Testis (tissue), 5 donors: ENCODE data around the gene SCGB1D1. TPM values are rescaled to one million over a fixed set of nuclear protein-coding genes. Genes with fewer than 3 reads are reported as not detected.

ENCODE experiments used
- DNase-seq: peaks from one replicate; pipeline ENCODE4 v3.0.0-alpha.2; 2019
- H3K27ac ChIP-seq, 2 donors: fragments of 200-600 bp; sonication (generic); one replicate each; pipeline ENCODE4 v1.5.1; 2019
- H3K27me3 ChIP-seq: fragments of 200-600 bp; sonication (generic); one replicate; pipeline ENCODE4 v1.5.1; 2019
- H3K36me3 ChIP-seq: fragments of 200-600 bp; sonication (generic); one replicate; pipeline ENCODE4 v1.5.1; 2017; ENCODE audit warnings: low read depth; ENCODE audit errors: missing control alignments
- H3K4me1 ChIP-seq: fragments of 200-600 bp; sonication (generic); one replicate; pipeline ENCODE4 v1.5.1; 2019
- H3K4me3 ChIP-seq, 2 donors: fragments of 200-600 bp; sonication (generic); one replicate each; pipeline ENCODE4 v1.5.1; 2017 to 2019
- H3K9me3 ChIP-seq: fragments of 200-600 bp; sonication (generic); one replicate; pipeline ENCODE4 v1.5.1; 2017
- CTCF ChIP-seq, 3 experiments: fragments of 450-650 bp in 2 of 3; fragments of 200-600 bp in 1 of 3; sonication (generic) in 1 of 3; IDR thresholded peaks; one replicate each; pipeline ENCODE4 v1.5.1; 2016 to 2019; ENCODE audit warnings: antibody characterized with exemption in 3 of 3, mild to moderate bottlenecking in 2 of 3, moderate library complexity in 1 of 3
- POLR2A ChIP-seq: fragments of 450-650 bp; IDR thresholded peaks from one replicate; pipeline ENCODE4 v1.6.1; 2017; ENCODE audit warnings: antibody characterized with exemption, mild to moderate bottlenecking, moderate library complexity
- WGBS, 2 donors: methylation state at CpG; one replicate each; pipeline ENCODE4 v1.1.5; 2018; 5-methylcytosine and 5-hydroxymethylcytosine counted together
- intact Hi-C: fragments of 100-400 bp; cut with DNase I; formaldehyde crosslinking; loops from one replicate; pipeline ENCODE4 v1.15.1; 2023; ENCODE audit warnings: low total_unique reads
- long read RNA-seq, 2 donors: transcript quantifications; one replicate each; lab custom pipeline, GENCODE V29; 2026
- polyA plus RNA-seq: library from polyadenylated mRNA; stranded (reverse); fragments of 350-450 nt; fragmentation: Illumina TruSeq; extraction: RNeasy Lipid Tissue Mini Kit (QIAGEN cat#74804); gene quantifications from one replicate; pipeline ENCODE4 v1.2.3, GENCODE V29; 2014; ENCODE audit warnings: low read depth, low replicate concordance; ENCODE audit not compliant: insufficient read depth
- total RNA-seq, 2 donors: library from RNA; depleted of rRNA; stranded (reverse); fragments of >200 nt; gene quantifications; one replicate each; pipeline ENCODE4 v1.2.3, GENCODE V29; 2016

SCGB1D1 gene
- total RNA-seq: not detected
- not detected for polyA plus RNA-seq
- long read RNA-seq, donor 1: 0 reads
- long read RNA-seq, donor 2: 0 reads

- TF ChIP-seq CTCF (IDR thresholded peaks at IDR 0.05) (no peak), POLR2A (no peak)
- H3K36me3 ChIP-seq: no peaks in the 10 kb centered on the region
- no peak for DNase-seq
- intact Hi-C loops: no loop called here
- H3K4me3 ChIP-seq: no peak within 1 kb of the TSS
- no peaks in the 10 kb centered on the region for H3K9me3 ChIP-seq
- H3K27me3 ChIP-seq: no peaks in the 10 kb centered on the region
- H3K4me1 ChIP-seq: no peaks in the 10 kb centered on the region
- H3K27ac ChIP-seq: no peak within 1 kb of the TSS
- 62 to 75% methylated on average over 6 to 9 of the region's 9 CpGs for WGBS, 2 donors
These were observed at the start of gene SCGB1D1 for GRCh38 chr11:62190011-62190410. SCGB1D1 (plus strand) TSS chr11:62190216; CDS start chr11:62190285, 69 bp downstream.

GRCh38 chr11:62140304-62141110, 49.5 kb upstream of the SCGB1D1 start:
- no peak overlapping the region for H3K4me3 ChIP-seq
- intact Hi-C loops: no loop called here
- no peak overlapping the region for H3K27ac ChIP-seq
- H3K9me3 ChIP-seq: no peaks in the 10 kb centered on the region
- H3K36me3 ChIP-seq: no peaks in the 10 kb centered on the region
- H3K4me1 ChIP-seq: peaks cover 7% of the 10 kb centered on the region
- 94 to 97% methylated on average over 19 to 24 of the region's 24 CpGs for WGBS, 2 donors
- DNase-seq: peak; percentile 9
- no peaks in the 10 kb centered on the region for H3K27me3 ChIP-seq
- TF ChIP-seq CTCF (IDR thresholded peaks at IDR 0.05) (no peak), POLR2A (no peak)

GRCh38 chr11:62141111-62142042, 48.6 kb upstream of the SCGB1D1 start:
- no peaks in the 10 kb centered on the region for H3K9me3 ChIP-seq
- H3K36me3 ChIP-seq: no peaks in the 10 kb centered on the region
- intact Hi-C loops: no loop called here
- H3K4me3 ChIP-seq: no peak overlapping the region
- H3K27me3 ChIP-seq: no peaks in the 10 kb centered on the region
- no peak for TF ChIP-seq CTCF (IDR thresholded peaks at IDR 0.05)
- TF ChIP-seq POLR2A: no peak
- peaks cover 6% of the 10 kb centered on the region for H3K4me1 ChIP-seq
- peak; percentile 9 for DNase-seq
- WGBS, 2 donors: 86 to 88% methylated on average over 21 to 22 of the region's 22 CpGs
- H3K27ac ChIP-seq: no peak overlapping the region

GRCh38 chr11:62142043-62142375, 48.0 kb upstream of the SCGB1D1 start:
- intact Hi-C loops: no loop called here
- H3K36me3 ChIP-seq: no peaks in the 10 kb centered on the region
- H3K4me3 ChIP-seq: no peak overlapping the region
- no peaks in the 10 kb centered on the region for H3K4me1 ChIP-seq
- TF ChIP-seq POLR2A (no peak), CTCF (IDR thresholded peaks at IDR 0.05) (no peak)
- H3K27me3 ChIP-seq: no peaks in the 10 kb centered on the region
- no peak overlapping the region for H3K27ac ChIP-seq
- WGBS, 2 donors: 94 to 100% methylated on average over 4 of the region's 4 CpGs
- no peaks in the 10 kb centered on the region for H3K9me3 ChIP-seq
- peak; percentile 2 for DNase-seq
